NCI-H146 (cell line): ENCODE results near the gene YWHAG.
"Not testable (repeated sequence)": the region's sequence is repeated elsewhere in the genome, so short reads cannot be mapped to it uniquely, and the experiment has no call there.

ENCODE experiments used
- DNase-seq: peaks from one replicate; lab custom pipeline; 2025; lab: John Stamatoyannopoulos, UW

YWHAG gene

GRCh38 chr7:76347710-76348109 is 11.1 kb downstream of the YWHAG start:
- no peak for DNase-seq

- DNase-seq, result no peak
Observed at GRCh38 chr7:76346778-76347177, 12.0 kb downstream of the YWHAG start.

- DNase-seq, result no peak
Observed at GRCh38 chr7:76346097-76346496, 12.7 kb downstream of the YWHAG start.

GRCh38 chr7:76343931-76344321 is 14.9 kb downstream of the YWHAG start:
- DNase-seq, result no peak

- no peak for DNase-seq
Observed at GRCh38 chr7:76343294-76343930, 15.4 kb downstream of the YWHAG start.

- DNase-seq, result no peak
Observed at GRCh38 chr7:76342222-76342621, 16.6 kb downstream of the YWHAG start.

- no peak for DNase-seq
Observed at GRCh38 chr7:76340617-76341131, 18.1 kb downstream of the YWHAG start.

GRCh38 chr7:76338298-76339084 is 20.3 kb downstream of the YWHAG start:
- DNase-seq, result no peak

- no peak for DNase-seq
Observed at GRCh38 chr7:76337147-76337546, 21.6 kb downstream of the YWHAG start.

- DNase-seq, result no peak
Observed at GRCh38 chr7:76336094-76336493, 22.7 kb downstream of the YWHAG start.

GRCh38 chr7:76335417-76335816 is 23.4 kb downstream of the YWHAG start:
- DNase-seq, result not testable (repeated sequence)

GRCh38 chr7:76334320-76334967 is 24.3 kb downstream of the YWHAG start:
- no peak for DNase-seq

- no peak for DNase-seq
Observed at GRCh38 chr7:76333511-76334101, 25.2 kb downstream of the YWHAG start.

GRCh38 chr7:76332078-76332477 is 26.7 kb downstream of the YWHAG start:
- DNase-seq, result no peak

GRCh38 chr7:76330673-76331072 is 28.1 kb downstream of the YWHAG start:
- DNase-seq, result no peak

GRCh38 chr7:76330261-76330660 is 28.5 kb downstream of the YWHAG start:
- no peak for DNase-seq

- DNase-seq, result no peak
Observed at GRCh38 chr7:76329479-76329878, 29.3 kb downstream of the YWHAG start.

GRCh38 chr7:76328389-76328788 is 30.4 kb downstream of the YWHAG start:
- no peak for DNase-seq

- no peak for DNase-seq
Observed at GRCh38 chr7:76327610-76328009, 31.2 kb downstream of the YWHAG start.

GRCh38 chr7:76326646-76327233 is 32.1 kb downstream of the YWHAG start:
- DNase-seq, result no peak

GRCh38 chr7:76325811-76326210 is 33.0 kb downstream of the YWHAG start:
- DNase-seq, result no peak

- DNase-seq, result no peak
Observed at GRCh38 chr7:76325092-76325491, 33.7 kb downstream of the YWHAG start.
